ENCODE data around the gene MERTK.
A peak's percentile ranks its signal among the peaks of the same experiment; 100 is the strongest.
"Not testable (repeated sequence)": the region's sequence is repeated elsewhere in the genome, so short reads cannot be mapped to it uniquely, and the experiment has no call there.

The MERTK gene

DNA sequence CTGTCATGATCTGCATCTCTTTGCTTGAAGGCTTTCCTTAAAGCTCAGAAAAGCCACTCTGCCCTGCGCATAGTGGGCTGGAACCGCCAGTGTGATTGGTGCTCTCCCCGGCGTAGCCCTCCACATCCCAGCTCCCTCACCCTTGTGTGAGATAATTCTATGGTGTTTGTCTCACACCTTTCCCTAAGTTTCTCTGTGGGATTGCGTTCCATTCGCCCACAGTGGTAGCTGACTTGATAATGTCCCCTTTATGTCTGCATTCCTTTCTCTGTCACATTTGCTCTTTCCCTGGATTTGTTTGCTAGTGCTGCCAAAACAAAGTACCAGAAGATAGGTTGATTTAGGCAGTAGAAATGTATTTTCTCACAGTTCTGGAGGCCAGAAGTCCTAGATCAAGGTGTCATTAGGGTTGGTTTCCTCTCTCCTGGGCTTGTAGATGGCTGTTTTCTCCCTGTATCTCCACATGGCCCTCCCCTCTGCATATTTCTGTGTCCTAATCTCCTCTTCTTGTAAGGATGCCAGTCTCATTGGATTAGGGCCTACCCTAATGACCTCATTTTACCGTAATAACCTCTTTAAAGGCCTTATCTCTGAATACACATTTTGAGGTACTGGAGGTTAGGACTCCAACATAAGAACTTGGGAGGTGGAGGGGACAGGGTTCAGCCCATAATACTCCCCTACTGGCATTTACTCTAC, 149.3 kb downstream of the MERTK start:
- DNase-seq = no peak

GRCh38 chr2:112048236-112048592, 149.8 kb downstream of the MERTK start:
- DNase-seq = no peak

DNA sequence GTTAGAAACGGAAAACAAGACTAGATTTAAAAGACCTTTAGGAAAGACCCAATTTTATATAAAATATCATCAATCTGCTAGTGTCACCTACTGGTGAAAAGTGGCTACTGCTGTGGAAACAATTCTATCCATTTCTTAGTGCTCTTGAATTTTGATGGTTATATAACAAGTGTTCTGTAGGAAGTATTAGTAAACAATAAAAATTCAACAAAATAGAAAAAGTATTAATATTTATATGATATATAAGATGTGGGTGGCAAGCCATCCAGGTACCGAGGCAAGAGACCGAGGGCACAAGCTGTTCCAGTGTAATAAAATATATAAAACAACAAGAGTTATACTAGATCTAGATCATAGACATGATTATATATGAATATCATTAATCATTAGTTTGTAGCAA, 150.5 kb downstream of the MERTK start:
- peak; percentile 47 for DNase-seq

- DNase-seq = no peak
Observed at GRCh38 chr2:112050316-112050715, 151.9 kb downstream of the MERTK start.

DNA sequence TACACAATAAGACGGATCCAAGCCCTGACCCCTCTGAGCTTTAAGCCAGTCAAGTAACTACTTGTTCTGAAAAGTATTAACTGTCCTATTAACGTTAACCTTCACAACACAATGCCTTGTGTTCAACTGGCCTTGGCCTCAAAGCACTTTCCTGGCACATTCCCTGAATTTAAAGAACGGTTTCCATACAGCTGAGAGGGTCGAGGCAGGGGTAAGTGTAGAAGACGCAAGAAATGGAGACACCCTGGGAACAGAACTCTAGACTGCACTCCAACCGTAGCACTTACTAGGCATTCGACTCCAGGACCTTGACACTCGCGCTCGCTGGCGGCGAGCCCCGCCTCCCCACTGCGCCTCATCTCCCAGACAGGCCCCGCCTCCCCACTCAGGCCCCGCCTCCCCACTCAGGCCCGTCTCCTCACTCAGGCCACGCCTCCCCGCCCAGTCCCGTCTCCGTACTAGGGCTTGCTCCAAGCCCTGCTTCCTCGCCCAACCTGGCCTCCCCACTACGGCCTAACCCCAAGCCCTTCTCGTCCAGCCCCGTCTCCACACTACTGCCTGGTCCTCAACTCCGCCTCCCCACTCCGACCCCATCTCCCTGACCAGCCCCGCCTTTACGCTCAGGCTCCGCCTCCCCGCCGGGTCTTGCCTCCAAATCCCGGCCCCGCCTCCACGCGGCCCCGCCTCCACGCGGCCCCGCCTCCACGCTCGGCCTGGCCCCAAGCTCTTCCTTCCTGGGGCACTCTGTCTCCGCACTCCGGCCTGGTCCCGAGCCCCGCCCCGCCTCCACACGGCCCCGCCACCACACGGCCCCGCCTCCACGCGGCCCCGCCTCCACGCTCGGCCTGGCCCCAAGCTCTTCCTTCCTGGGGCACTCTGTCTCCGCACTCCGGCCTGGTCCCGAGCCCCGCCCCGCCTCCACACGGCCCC, 155.8 kb downstream of the MERTK start:
- peak; percentile 96 for DNase-seq

GRCh38 chr2:112054847-112055729, 156.7 kb downstream of the MERTK start, which contains the start of gene TMEM87B:
TMEM87B (plus strand) TSS chr2:112055269; CDS start chr2:112055592, 323 bp downstream.
- peak; percentile 98 for DNase-seq

GRCh38 chr2:112055730-112056625, 157.6 kb downstream of the MERTK start:
- DNase-seq = peak; percentile 93

DNA sequence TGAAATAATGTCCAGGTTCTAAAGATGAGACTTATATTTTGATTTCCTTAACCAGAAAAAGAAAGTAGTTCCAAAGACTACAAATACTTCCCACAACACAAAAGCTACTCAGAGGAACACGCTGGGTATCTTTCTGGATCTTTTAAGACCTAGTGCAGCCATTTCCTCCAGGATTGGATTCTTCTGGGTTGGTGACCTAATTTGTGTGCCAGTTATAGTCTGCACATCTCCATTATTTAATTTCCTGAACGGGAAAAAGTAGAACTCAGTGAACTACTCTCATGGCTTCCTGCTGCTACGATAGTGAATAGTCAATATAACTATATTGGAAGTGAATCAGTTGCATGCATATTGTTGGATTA, 158.2 kb downstream of the MERTK start:
- no peak for DNase-seq

DNA sequence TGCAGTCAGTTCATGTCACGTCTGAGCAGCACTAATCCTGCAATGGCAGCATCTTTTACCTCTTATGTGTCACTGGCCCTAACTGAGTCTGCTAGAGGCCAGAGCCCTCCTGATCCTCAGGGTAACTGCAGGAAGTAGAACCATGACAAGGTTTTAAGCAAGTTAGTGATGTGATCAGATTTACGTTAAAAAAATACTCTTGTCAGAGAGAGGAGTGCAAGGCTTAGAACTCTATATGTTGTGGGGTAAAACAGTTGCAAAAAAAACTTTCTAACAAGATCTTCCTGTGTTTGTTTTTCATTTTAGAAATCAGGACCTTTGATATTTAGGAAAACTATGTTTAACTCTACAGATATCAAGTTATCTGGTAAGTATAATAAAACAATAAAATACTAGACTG, 161.3 kb downstream of the MERTK start:
- DNase-seq = no peak

- no peak for DNase-seq
Observed at GRCh38 chr2:112061299-112061698, 162.9 kb downstream of the MERTK start.

DNA sequence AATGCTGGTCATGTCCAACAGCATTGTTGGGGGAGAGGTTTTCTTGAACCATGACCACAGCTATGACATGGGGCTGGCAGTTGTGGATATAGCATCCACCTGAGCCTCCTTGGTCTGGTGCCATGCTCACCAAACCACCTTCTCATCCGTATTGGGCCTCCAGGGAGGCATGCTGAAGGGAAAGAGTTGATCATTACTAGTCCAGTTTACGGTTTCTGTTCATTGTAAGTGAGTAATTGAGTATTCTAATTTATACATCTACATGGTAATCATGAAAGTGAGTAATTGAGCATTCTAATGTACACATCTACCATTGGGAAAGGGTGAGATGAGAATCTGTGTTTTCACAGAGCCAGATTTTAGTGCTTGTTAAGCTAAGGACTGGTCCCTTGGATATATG, 163.4 kb downstream of the MERTK start:
- DNase-seq = no peak

DNA sequence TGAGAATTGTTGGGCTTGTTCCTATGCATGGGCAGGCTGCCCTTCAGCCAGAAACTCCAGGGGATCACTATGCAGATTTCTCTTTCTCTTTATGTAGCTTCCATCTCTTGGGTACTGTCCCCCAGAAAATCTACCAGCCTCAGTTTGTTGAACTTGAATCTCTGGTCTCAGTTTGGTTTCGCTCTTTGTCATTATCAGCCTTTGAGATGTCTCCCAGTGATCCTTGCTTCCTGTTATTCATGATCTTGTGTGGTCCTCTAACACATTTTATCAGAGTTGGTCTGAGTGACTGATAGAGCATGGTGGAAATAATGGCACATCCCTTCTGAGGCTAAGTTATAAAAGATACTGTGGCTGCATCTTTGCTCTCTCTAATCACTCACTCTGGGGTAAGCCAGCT, 164.5 kb downstream of the MERTK start:
- DNase-seq = no peak

DNA sequence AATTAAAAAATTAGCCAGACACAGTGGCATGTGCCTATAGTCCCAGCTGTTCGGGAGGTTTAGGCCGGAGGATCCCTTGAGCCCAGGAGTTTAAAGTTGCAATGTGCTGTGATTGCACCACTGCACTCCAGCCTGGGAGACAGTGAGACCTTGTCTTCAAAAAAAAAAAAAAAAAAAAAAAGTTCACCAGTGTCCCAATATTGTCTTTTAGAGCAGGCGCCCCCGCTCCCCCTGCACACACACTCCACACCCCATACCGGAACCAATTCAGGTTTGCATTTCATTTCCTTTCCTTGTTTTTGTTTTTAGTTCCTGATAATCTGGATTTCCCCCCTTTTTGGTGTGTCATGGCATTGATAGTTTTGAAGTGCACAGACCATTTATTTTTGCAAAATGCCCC, 167.1 kb downstream of the MERTK start:
- DNase-seq = no peak

GRCh38 chr2:112065966-112066365, 167.6 kb downstream of the MERTK start:
- peak; percentile 82 for DNase-seq

DNA sequence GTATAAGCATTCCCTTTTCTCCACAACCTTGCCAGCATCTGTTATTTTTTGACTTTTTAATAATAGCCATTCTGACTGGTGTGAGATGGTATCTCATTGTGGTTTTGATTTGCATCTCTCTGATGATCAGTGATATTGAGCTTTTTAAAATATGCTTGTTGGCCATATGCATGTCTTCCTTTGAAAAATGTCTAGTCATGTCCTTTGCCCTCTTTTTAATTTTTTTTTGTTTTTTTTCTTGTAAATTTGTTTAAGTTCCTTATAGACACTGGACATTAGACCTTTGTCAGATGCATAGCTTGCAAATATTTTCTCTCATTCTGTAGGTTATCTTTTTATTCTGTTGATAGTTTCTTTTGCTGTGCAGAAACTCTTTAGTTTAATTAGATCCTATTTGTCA, 171.4 kb downstream of the MERTK start:
- not testable (repeated sequence) for DNase-seq

- no peak for DNase-seq
Observed at GRCh38 chr2:112073875-112074274, 175.5 kb downstream of the MERTK start.

GRCh38 chr2:112074506-112074905, 176.1 kb downstream of the MERTK start:
- DNase-seq = no peak

DNA sequence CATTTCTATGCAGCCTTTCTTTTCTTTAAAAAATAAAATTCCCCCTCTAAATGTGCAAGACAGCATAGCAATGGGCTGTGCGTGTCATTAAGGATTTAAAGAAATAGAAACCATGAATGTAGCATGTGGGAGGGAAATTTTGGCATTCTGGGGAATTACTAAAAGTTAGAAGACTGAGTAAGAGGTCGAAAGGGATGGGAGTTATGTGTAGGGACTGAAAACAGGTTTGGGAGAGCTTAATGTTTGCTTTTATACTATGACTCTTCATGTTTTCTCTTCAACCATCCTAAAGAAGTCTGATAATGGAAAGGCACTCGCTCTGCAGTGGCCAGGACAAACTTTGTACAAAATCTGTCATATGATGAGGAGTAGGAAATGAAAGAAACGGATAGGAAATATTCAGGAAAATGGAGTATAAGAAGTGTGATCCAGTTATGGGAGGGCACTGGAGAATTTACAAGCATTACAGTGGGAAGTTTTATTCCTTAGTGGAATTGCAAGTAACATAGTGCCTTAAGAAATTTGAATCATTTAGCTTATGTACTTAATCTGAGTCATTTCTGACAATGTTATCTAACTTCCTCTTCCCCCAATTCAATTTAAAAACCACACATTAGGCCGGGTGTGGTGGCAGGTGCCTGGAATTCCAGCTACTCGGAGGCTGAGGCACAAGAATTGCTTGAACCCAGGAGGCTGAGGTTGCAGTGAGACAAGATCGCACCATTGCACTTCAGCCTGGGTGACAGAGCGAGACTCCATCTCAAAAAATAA, 177.3 kb downstream of the MERTK start:
- DNase-seq = no peak

DNA sequence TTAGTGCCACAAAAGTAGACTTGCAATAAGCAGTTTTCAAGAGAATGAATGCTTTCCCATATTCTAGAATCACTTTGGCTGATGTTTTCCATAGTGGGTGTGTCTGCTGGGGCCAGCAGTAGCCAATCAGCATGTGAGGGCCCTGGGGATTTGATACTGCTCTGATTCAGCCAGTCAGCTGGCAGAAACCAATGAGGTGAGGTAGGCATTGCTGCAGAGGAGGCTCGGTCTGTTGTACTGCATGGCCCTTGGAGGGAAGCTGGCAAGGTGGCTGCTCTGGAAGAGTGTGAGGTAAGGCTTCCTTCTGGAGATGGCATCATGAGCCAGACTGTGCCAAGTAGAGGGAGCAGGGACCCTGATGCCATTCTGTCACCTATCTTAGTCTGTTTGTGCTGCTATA, 179.4 kb downstream of the MERTK start:
- DNase-seq = no peak

Data from fibroblast of skin of abdomen (primary cell).